ENCODE data around the gene ABHD17A. TPM values are rescaled to one million over a fixed set of nuclear protein-coding genes. Genes with fewer than 3 reads are reported as not detected.
A peak's percentile ranks its signal among the peaks of the same experiment; 100 is the strongest.

The ABHD17A gene
- total and polyA plus RNA-seq, 9 of the 15 experiments (the other 6 are each of a cell fraction or from before 2014, with no cell fraction given): 0.04 to 135 (median 21.8) TPM; not detected in 1

- TF ChIP-seq, protein P1, sequence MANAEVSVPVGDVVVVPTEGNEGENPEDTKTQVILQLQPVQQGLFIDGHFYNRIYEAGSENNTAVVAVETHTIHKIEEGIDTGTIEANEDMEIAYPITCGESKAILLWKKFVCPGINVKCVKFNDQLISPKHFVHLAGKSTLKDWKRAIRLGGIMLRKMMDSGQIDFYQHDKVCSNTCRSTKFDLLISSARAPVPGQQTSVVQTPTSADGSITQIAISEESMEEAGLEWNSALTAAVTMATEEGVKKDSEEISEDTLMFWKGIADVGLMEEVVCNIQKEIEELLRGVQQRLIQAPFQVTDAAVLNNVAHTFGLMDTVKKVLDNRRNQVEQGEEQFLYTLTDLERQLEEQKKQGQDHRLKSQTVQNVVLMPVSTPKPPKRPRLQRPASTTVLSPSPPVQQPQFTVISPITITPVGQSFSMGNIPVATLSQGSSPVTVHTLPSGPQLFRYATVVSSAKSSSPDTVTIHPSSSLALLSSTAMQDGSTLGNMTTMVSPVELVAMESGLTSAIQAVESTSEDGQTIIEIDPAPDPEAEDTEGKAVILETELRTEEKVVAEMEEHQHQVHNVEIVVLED (CRISPR knock-in tag; IDR thresholded peaks at IDR 0.05): no peak
- peak; percentile 63 for TF ChIP-seq CHD1 (IDR thresholded peaks at IDR 0.05; ENCODE audit: low read length)
- TF ChIP-seq CBFA2T3 (IDR thresholded peaks at IDR 0.05): no peak
- no peak for TF ChIP-seq ZNF766 (CRISPR knock-in tag; conservative IDR thresholded peaks at IDR 0.05)
- no peak for TF ChIP-seq TOE1 (IDR thresholded peaks at IDR 0.05; ENCODE audit: borderline replicate concordance)
- no peak for TF ChIP-seq TOE1 (CRISPR knock-in tag; IDR thresholded peaks at IDR 0.05; ENCODE audit: borderline replicate concordance, low read depth)
- TF ChIP-seq ETV6 (IDR thresholded peaks at IDR 0.05; ENCODE audit: borderline replicate concordance in 1 of 2, low read depth in 2 of 2, low read length in 1 of 2): no peak
- no peak for TF ChIP-seq ETV6 (CRISPR knock-in tag; IDR thresholded peaks at IDR 0.05; ENCODE audit: borderline replicate concordance)
- TF ChIP-seq, protein P2, sequence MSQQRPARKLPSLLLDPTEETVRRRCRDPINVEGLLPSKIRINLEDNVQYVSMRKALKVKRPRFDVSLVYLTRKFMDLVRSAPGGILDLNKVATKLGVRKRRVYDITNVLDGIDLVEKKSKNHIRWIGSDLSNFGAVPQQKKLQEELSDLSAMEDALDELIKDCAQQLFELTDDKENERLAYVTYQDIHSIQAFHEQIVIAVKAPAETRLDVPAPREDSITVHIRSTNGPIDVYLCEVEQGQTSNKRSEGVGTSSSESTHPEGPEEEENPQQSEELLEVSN (IDR thresholded peaks at IDR 0.05; ENCODE audit: borderline replicate concordance in 1 of 2, extremely low read depth in 1 of 2, insufficient read depth in 1 of 2, insufficient read length in 1 of 2, low read depth in 1 of 2, low read length in 1 of 2, poor library complexity in 1 of 2, severe bottlenecking in 1 of 2): no peak
- no peak for TF ChIP-seq C11orf30 (IDR thresholded peaks at IDR 0.05; ENCODE audit: low read depth)
- TF ChIP-seq EP300 (IDR thresholded peaks at IDR 0.05; ENCODE audit: low read length): no peak
- TF ChIP-seq SAP30 (IDR thresholded peaks at IDR 0.05; ENCODE audit: borderline replicate concordance, insufficient read depth, low read depth, low read length, poor library complexity, severe bottlenecking): peak; percentile 28
- no peak for TF ChIP-seq DNMT1 (IDR thresholded peaks at IDR 0.05)
- no peak for TF ChIP-seq HMBOX1 (IDR thresholded peaks at IDR 0.05)
- TF ChIP-seq ZNF589 (CRISPR knock-in tag; IDR thresholded peaks at IDR 0.05; ENCODE audit: low read depth): 0 out of 2 replicates have a peak, but pooled peaks have one; percentile 2
- peak in 1 of 2 experiments; percentile 25; a peak in 2 of 4 replicates for TF ChIP-seq HDAC1 (IDR thresholded peaks at IDR 0.05)
- peak; percentile 17 for TF ChIP-seq POLR2B (IDR thresholded peaks at IDR 0.05; ENCODE audit: low read depth, partially characterized antibody)
- TF ChIP-seq, protein P3, sequence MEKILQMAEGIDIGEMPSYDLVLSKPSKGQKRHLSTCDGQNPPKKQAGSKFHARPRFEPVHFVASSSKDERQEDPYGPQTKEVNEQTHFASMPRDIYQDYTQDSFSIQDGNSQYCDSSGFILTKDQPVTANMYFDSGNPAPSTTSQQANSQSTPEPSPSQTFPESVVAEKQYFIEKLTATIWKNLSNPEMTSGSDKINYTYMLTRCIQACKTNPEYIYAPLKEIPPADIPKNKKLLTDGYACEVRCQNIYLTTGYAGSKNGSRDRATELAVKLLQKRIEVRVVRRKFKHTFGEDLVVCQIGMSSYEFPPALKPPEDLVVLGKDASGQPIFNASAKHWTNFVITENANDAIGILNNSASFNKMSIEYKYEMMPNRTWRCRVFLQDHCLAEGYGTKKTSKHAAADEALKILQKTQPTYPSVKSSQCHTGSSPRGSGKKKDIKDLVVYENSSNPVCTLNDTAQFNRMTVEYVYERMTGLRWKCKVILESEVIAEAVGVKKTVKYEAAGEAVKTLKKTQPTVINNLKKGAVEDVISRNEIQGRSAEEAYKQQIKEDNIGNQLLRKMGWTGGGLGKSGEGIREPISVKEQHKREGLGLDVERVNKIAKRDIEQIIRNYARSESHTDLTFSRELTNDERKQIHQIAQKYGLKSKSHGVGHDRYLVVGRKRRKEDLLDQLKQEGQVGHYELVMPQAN (IDR thresholded peaks at IDR 0.05; ENCODE audit: borderline replicate concordance): peak; percentile 12; the same call in 1 of the 2 replicates
- TF ChIP-seq RCOR1 (IDR thresholded peaks at IDR 0.05; ENCODE audit: borderline replicate concordance in 1 of 2, low read depth in 2 of 2, low read length in 2 of 2): no peak
Measured at GRCh38 chr19:1856345-1856697, 29.0 kb downstream of the ABHD17A start (continued).

All from K562 (cell line).